ENCODE data around the gene PTPN18.

DNA sequence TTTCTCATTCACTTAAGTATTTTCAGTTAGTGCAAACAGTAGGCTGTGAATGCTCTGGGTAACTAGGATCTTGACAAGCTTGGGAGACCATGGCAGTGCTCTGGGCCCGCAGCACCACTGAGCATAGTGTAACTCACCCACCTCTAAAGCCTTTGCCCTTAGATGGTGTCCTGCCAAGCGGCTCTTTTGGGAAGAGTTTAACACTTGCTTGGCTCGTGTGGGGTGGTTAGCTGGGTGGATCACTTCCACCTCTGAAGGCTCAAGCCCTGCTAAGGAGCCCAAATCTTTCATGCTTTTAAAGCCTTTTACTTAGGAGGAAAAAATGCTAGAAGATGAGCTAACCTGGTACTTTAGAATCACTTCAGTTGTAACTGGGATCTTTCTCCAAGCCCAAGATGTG lies 33.9 kb downstream of the PTPN18 start:
- TF ChIP-seq GATA3 (IDR thresholded peaks at IDR 0.05; ENCODE audit: low read depth, low read length) (no peak), GATA2 (IDR thresholded peaks at IDR 0.05; ENCODE audit: low read depth, low read length) (no peak)
